Esophagus muscularis mucosa (tissue), 3 donors: ENCODE data around the gene ACSF3.

ENCODE experiments used
- POLR2A ChIP-seq: fragments of 450-650 bp; IDR thresholded peaks from one replicate; pipeline ENCODE4 v1.6.1; 2017; ENCODE audit warnings: antibody characterized with exemption, moderate library complexity, mild to moderate bottlenecking, low read depth
- POLR2AphosphoS5 ChIP-seq, 2 donors: sonication (generic); formaldehyde crosslinking; IDR thresholded peaks; one replicate each; pipeline ENCODE4 v1.6.1; 2017; ENCODE audit warnings: antibody characterized with exemption in 2 of 2
- TF ChIP-seq, protein P1 (sequence below), 3 experiments: fragments of 200-600 bp in 2 of 3; fragments of 450-650 bp in 1 of 3; sonication (generic) in 2 of 3; IDR thresholded peaks; one replicate each; pipeline ENCODE4 v1.5.1; 2017 to 2019; ENCODE audit warnings: antibody characterized with exemption in 3 of 3, mild to moderate bottlenecking in 2 of 3, moderate library complexity in 1 of 3

DNA sequence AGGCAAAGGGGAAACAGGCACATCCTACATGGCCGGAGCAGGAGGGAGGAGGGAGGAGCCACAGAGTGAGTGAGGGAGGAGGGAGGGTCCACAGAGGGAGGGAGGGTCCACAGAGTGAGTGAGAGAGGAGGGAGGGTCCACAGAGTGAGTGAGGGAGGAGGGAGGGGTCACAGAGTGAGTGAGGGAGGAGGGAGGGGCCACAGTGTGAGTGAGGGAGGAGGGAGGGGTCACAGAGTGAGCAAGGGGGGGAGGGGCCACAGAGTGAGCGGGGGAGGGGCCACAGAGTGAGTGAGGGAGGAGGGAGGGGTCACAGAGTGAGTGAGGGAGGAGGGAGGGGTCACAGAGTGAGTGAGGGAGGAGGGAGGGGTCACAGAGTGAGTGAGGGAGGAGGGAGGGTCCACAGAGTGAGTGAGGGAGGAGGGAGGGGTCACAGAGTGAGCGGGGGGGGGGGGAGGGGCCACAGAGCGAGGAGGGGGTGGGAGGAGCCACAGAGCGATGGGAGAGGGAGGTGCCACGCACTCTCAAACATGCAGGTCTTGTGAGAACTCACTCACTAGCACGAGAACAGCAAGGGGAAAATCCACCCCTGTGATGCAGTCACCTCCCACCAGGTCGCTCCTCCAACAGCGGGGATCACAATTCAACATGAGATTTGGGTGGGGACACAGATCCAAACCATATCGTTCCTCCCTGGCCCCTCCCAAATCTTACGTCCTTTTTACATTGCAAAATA, 53.6 kb downstream of the ACSF3 start:
- TF ChIP-seq, protein P1, sequence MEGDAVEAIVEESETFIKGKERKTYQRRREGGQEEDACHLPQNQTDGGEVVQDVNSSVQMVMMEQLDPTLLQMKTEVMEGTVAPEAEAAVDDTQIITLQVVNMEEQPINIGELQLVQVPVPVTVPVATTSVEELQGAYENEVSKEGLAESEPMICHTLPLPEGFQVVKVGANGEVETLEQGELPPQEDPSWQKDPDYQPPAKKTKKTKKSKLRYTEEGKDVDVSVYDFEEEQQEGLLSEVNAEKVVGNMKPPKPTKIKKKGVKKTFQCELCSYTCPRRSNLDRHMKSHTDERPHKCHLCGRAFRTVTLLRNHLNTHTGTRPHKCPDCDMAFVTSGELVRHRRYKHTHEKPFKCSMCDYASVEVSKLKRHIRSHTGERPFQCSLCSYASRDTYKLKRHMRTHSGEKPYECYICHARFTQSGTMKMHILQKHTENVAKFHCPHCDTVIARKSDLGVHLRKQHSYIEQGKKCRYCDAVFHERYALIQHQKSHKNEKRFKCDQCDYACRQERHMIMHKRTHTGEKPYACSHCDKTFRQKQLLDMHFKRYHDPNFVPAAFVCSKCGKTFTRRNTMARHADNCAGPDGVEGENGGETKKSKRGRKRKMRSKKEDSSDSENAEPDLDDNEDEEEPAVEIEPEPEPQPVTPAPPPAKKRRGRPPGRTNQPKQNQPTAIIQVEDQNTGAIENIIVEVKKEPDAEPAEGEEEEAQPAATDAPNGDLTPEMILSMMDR (IDR thresholded peaks at IDR 0.05) = no peak
- TF ChIP-seq POLR2A = no peak
- no peak for TF ChIP-seq POLR2AphosphoS5 (IDR thresholded peaks at IDR 0.05)
